Inflammatory macrophage treated with lipopolysaccharide for 4 hours (primary cell): ENCODE measurements around the gene ZC3H7A.
"Not testable (repeated sequence)": the region's sequence is repeated elsewhere in the genome, so short reads cannot be mapped to it uniquely, and the experiment has no call there.

Source experiments
- DNase-seq: peaks from one replicate; pipeline ENCODE4 v3.0.0-alpha.2; 2020

ZC3H7A gene

DNA sequence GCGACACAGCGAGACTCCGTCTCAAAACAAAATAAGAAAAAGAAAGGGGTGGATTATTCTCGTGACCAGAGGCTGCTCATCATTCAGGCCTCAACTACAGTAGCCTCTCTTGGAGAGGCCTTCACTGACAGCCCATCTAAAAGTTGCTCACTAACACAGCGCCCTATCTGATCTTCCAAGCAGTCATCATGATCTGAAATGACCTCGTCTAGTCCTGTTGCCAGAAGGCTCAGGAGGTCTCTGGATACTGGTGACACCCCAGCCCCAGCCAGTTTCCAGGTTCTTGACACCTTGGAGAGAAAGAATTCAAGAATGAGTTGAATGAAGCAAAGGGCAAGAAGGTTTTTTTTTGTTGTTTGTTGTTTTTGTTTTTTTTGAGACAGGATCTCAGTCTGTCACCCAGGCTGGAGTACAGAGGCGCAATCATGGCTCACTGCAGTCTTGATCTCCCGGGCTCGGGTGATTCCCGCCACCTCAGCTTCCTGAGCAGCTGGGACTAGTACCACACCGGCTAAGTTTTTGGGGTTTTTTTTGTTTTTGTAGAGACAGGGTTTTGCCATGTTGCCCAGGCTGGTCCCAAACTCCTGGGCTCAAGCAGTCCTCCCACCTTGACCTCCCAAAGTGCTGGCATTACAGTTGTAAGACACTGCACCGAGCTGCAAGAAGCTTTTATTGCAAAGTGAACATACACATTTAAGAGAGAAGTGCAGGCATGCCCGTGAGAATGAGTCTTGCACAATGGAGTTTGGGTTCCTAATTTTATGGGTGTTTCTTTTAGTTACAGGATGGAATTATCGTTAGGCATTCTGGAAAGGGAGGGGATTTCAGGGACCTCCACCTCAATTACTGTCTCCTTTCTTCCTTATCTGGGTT is 2.7 kb upstream of the ZC3H7A start:
- peak; percentile 50 for DNase-seq

- DNase-seq, result no peak
Measured at GRCh38 chr16:11799017-11799381, 1.9 kb upstream of the ZC3H7A start.

GRCh38 chr16:11797957-11798299 is 870 bp upstream of the ZC3H7A start:
- peak; percentile 36 for DNase-seq

- DNase-seq, result peak; percentile 65
Measured at GRCh38 chr16:11796227-11797165, 562 bp downstream of the ZC3H7A start.

DNA sequence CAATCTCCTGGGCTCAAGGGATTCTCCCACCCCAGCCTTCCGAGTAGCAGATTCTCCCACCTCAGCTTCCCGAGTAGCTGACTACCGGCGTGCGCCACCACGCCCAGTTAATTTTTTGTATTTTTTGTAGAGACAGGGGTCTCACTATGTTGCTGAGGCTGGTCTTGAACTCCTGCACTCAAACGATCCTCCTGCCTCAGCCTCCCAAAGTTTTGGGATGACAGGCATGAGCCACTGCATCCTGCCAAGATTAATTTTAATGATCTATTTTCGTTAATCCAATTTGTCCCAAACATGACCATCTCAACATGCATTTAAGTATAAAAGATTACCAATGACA is 1.2 kb downstream of the ZC3H7A start:
- no peak for DNase-seq

GRCh38 chr16:11794996-11795886 is 1.8 kb downstream of the ZC3H7A start:
- no peak for DNase-seq

DNA sequence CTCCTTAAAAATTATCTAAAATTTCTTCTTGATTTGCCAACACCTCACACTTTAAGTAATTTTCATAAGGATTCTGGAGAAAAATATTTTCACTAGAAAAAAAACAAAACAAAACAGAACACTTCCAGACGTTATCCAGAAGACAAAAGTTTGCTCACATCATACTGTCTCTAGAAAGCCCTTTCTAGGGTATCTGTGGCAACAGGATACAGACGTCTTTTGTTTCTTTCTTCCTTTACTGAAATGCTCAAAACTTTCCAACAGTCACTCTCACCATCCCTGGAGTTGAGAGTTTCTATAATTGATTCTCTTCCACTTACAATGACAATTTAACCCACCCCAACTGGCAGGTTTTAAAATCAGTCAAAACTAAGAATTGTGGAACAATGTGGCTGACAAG is 2.6 kb downstream of the ZC3H7A start:
- DNase-seq, result no peak

DNA sequence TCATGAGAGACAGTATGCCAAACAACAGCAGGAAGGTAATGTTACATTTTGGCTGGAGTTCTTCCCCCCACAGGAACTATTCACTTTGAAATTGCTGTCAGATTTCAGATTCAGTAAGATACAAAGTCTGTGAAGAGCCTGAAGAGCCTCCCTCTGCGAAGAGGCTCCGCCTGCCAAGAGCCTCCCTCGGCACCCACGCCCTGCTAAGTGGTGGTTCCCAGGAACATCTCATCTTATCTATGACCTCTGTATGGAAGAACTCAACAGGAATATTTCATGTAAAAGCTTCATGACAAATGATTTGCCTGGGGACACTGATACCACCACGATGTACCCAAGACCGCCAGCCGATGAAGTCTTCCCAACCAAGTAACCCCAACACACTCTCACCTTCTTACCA is 3.2 kb downstream of the ZC3H7A start:
- no peak for DNase-seq

DNA sequence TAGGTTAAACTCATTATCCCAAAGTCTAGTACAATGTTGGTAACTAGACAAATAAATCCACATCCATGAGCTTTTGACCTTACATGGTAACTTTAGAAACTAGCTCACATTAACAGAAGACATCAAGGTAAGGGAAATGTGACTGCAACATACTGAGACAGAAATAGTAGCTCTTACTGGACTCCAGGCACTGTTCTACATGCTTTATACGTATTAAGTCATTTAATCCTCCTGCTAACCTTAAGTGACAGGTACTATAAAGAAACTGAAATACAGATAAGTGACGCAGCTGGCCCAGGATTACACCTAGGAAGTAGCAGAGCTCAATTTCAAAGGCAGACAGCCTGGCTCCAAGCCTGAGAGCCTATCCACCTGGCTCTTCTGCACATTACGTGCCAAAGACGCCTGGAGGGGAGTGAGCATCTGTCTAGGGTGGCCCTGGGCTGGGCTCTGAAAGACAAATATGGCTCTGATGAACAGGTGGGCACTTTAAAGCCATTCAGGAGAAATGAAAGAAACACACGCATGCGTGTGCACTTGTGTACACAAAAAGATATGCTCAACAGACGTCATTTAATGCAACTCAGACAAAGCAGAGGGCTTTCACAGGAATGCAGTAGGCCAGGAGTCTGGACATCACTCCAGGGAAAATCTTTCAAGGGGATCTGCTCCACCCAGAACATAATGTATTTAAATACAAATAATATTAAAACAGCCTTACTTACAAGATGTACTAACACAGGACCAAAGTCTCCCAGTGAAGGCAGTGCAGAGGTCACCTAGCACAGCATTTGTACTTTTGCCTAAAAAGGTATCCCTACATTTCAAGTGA is 4.4 kb downstream of the ZC3H7A start:
- no peak for DNase-seq

GRCh38 chr16:11791144-11791828 is 5.8 kb downstream of the ZC3H7A start:
- no peak for DNase-seq

DNA sequence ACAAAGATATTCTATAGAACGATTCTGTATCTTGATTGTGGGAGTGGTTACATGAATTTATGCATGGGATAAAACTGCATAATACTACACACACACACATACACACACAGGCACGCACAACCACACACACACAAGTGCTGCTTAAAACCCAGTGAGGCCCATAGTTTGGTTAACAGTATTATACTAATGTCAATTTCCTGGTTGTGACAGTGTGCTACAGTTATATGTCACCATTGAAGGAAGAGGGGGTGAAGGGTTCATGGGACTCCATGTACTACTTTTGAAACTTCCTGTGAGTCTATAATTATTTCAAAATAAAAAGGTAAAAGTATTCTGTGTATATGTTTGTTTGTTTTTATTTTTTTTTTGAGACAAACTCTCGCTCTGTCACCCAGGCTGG is 8.1 kb downstream of the ZC3H7A start:
- DNase-seq, result no peak

DNA sequence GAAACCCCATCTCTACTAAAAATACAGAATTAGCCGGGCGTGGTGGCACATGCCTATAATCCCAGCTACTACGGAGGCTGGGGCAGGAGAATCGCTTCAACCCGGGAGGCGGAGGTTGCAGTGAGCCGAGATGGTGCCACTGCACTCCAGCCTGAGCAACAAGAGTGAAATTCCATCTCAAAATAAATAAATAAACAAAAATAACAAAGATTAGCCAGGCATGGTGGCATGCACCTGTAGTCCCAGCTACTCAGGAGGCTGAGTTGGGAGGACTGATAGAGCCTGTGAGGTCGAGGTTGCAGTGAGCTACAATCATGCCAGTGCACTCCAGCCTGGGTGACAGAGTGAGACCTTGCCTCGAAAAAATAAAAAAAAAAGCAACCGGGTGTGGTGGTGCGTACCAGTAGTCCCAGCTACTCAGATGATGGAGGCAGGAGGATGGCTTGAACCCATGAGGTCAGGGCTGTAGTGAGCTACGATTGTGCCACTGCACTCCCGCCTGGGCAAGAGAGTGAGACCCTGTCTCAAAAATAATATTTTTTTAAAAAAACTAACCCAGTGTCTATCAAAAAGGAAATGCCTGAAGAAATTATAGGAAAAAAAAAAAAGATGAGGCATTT is 12.0 kb downstream of the ZC3H7A start:
- DNase-seq, result not testable (repeated sequence)

DNA sequence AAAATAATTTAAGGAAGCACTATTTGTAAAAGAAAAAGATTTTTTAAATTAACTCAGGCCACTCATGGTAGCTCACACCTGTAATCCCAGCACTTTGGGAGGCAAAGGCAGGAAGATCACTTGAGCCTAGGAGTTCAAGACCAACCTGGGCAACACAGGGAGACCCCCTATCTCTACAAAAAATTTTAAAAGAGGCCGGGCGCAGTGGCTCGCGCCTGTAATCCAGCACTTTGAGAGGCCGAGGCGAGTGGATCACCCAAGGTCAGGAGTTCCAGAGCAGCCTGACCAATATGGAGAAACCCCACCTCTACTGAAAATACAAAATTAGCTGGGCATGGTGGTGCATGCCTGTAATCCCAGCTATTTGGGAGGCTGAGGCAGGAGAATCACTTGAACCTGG is 12.7 kb downstream of the ZC3H7A start:
- not testable (repeated sequence) for DNase-seq

DNA sequence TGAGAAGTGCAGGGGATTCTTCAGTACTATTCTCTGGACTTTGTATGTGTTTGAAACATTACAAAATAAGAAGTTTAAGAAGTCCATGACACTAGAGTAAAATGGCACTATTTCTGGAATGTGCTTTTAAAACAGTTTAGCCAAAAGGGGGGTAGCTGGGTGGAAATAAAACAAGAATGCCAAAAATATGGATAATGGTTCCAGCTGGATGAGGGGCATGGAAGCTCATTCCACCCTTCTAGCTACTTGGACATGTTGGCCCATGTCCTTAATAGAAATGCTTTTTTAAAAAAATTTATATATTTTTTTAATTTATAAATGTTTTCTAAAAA is 13.1 kb downstream of the ZC3H7A start:
- no peak for DNase-seq

- peak; percentile 77 for DNase-seq
Measured at GRCh38 chr16:11783319-11784037, 13.6 kb downstream of the ZC3H7A start.

DNA sequence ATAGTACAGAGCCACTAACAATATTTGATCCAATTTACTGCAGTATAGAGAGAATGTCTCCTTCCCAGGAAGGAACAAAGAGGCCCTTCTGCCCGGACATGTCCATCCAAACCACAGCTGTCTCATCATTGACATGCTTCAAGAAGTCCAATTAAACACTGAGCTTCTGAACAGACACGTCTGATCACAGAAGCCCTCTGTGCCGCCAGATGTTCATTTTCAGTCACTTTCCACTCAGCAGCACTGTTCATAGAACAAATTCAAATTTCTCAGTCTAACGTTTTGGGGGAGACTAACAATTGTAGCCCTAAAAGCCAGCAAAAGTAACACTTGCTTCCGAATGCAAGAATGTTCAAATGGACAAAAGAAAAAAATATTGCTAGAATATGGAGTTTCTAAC is 15.3 kb downstream of the ZC3H7A start:
- no peak for DNase-seq

- DNase-seq, result no peak
Measured at GRCh38 chr16:11780991-11781680, 15.9 kb downstream of the ZC3H7A start.

DNA sequence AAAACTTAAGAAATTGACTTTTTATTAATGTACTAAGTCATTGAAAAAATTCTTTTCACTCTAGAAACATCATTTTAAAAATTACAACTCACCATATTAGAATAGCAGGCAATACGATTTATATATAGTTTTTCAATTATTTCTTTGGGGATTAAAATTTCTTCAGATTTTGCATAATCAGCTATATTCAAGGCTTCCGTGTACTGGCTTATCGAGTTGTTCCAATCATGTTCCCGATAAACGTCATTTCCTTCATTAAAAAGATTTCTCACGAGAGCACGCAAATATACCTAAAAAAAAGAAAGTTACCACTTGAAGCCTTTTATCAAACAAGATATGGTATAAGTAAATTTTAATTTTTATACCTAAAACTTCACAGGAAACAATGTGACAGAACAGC is 18.0 kb downstream of the ZC3H7A start:
- no peak for DNase-seq

GRCh38 chr16:11774065-11774626 is 22.9 kb downstream of the ZC3H7A start:
- no peak for DNase-seq

GRCh38 chr16:11768849-11769248 is 28.2 kb downstream of the ZC3H7A start:
- peak; percentile 70 for DNase-seq
